GM19438 (cell line): Measurements from ENCODE around the gene LPCAT3.
A peak's percentile ranks its signal among the peaks of the same experiment; 100 is the strongest.

ENCODE experiments used
- ATAC-seq: cut with Tn5 transposase; IDR thresholded peaks from one replicate; pipeline ENCODE4 v1.9.1; 2021; ENCODE audit warnings: low read depth; ENCODE audit not compliant: unreplicated experiment

The LPCAT3 gene

GRCh38 chr12:6965714-6966113 lies 52.6 kb downstream of the LPCAT3 start:
- no peak for ATAC-seq

GRCh38 chr12:6965026-6965661 lies 53.1 kb downstream of the LPCAT3 start:
- ATAC-seq, result no peak

GRCh38 chr12:6964605-6965025 lies 53.7 kb downstream of the LPCAT3 start:
- no peak for ATAC-seq

- no peak for ATAC-seq
Observed at GRCh38 chr12:6963791-6964413, 54.4 kb downstream of the LPCAT3 start.

GRCh38 chr12:6963016-6963731 lies 55.1 kb downstream of the LPCAT3 start:
- ATAC-seq, result no peak

GRCh38 chr12:6962285-6963015 lies 55.8 kb downstream of the LPCAT3 start:
- ATAC-seq, result no peak

- ATAC-seq, result no peak
Observed at GRCh38 chr12:6961695-6962284, 56.5 kb downstream of the LPCAT3 start.

GRCh38 chr12:6961278-6961694 lies 57.0 kb downstream of the LPCAT3 start:
- ATAC-seq, result no peak

GRCh38 chr12:6960593-6961277 lies 57.5 kb downstream of the LPCAT3 start:
- ATAC-seq, result no peak

- no peak for ATAC-seq
Observed at GRCh38 chr12:6959805-6960592, 58.3 kb downstream of the LPCAT3 start.

GRCh38 chr12:6959058-6959804 lies 59.0 kb downstream of the LPCAT3 start:
- ATAC-seq, result peak; percentile 43

- ATAC-seq, result no peak
Observed at GRCh38 chr12:6958609-6959057, 59.6 kb downstream of the LPCAT3 start.

GRCh38 chr12:6957741-6958608 lies 60.3 kb downstream of the LPCAT3 start:
- ATAC-seq, result no peak

GRCh38 chr12:6957151-6957701 lies 61.0 kb downstream of the LPCAT3 start:
- ATAC-seq, result no peak

GRCh38 chr12:6956021-6956727 lies 62.1 kb downstream of the LPCAT3 start:
- ATAC-seq, result no peak

- ATAC-seq, result no peak
Observed at GRCh38 chr12:6955108-6956020, 62.9 kb downstream of the LPCAT3 start.
